ENCODE measurements around the gene POLR3B.

Gene POLR3B

DNA sequence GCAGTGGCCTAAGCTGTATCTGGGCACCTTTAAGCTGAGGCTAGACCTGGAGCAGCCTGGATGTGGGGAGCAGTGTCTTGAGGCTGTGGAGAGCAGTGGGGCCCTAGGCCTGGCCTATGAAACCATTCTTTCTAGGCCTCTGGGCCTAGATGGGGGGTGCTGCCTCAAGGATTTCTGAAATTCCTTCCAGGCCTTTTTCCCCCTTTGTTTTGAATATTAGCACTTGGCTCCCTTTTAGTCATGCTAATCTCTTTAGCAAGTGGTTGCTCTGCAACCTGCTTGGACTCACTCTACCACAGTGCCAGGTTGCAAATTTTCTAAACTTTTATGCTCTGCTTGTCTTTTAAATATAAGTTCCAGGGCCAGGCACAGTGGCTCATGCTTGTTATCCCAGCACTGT, 183.7 kb downstream of the POLR3B start:
- no peak for DNase-seq

- DNase-seq: no peak
Observed at GRCh38 chr12:106551410-106551809, 193.9 kb downstream of the POLR3B start.

- no peak for DNase-seq
Observed at GRCh38 chr12:106552228-106552627, 194.7 kb downstream of the POLR3B start.
